CD4-positive, alpha-beta T cell treated with Interferon alpha-2 for 1 hour (primary cell): Measurements from ENCODE around the gene TOMM5.
"Not testable (repeated sequence)": the region's sequence is repeated elsewhere in the genome, so short reads cannot be mapped to it uniquely, and the experiment has no call there.

ENCODE experiments used
- DNase-seq, 2 donors: peaks; one replicate each; pipeline ENCODE4 v3.0.0-alpha.2; 2020 to 2022

TOMM5 gene

DNA sequence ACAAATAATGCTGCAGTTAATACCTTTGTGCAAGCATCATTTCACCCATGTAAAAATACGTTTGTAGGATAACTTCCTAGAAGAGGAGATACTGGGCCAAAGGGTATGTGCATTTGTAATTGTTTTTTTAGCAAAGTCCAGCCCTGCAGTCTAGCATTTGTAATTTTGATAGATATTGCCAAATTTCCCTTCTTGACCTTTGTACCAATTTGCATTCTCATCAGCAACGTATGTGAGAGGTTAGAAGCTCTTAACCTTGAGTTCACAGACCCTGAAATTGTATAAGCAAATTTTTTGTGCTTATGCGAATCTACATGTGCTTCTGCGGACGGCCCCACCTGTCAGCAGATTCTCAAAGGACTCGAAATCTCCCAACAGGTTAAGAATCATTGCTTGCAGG is 18.6 kb upstream of the TOMM5 start:
- no peak for DNase-seq

GRCh38 chr9:37609735-37610397 is 17.5 kb upstream of the TOMM5 start:
- no peak for DNase-seq

DNA sequence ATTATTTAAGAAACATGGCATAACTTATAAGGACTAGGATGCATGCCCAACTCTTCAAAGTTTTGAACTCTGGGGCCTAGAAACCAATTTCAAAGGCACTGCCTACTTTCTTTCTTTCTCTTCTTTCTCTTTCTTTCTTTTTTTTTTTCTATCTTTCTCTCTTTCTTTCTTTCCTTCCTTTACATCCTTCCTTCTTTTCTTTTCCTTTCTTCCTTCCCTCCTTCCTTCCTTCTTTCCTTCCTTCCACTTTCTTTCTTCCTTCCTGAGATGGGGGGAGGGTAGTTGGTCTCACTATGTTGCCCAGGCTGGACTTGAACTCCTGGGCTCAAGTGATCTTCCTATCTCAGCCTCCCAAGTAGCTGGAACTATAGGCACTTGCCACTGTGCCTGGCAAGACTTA is 15.9 kb upstream of the TOMM5 start:
- no peak for DNase-seq

- DNase-seq: no peak
Measured at GRCh38 chr9:37604296-37604695, 11.9 kb upstream of the TOMM5 start.

DNA sequence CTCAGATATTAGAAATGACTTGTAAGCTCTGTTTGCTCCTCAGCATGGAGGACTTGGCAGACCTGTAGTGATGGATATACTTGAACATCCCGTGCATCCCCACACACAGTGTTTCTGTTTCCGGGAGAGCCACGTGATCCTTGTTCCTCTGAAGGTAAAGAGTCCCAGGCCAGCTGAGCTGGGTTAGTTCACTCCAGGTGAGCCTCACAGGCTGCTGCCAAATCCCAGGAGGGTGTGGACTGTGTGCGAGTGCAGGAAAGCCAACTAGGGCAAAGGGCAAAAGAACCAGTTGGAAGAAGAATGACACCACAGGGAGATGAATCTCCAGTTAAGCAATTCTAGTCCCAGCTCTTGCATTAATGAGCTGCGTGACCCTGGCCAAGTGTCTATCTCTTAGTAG is 10.4 kb upstream of the TOMM5 start:
- DNase-seq: no peak

DNA sequence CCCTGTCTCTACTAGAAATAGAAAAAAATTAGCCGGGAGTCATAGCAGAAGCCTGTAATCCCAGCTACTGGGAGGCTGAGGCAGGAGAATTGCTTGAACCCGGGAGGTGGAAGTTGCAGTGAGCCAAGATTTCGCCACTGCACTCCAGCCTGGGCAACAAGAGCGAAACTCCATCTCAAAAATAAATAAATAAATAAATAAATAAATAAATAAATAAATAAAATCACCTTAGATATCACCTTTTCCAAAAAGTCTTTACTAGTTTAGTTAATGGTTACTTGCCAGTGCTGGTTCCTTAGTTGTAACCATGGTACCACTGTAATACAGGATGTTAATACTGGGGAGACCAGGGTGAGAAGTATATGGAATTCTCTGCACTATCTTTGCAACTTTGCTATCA is 9.7 kb upstream of the TOMM5 start:
- DNase-seq: not testable (repeated sequence)

- DNase-seq: no peak
Measured at GRCh38 chr9:37596504-37596903, 4.1 kb upstream of the TOMM5 start.

GRCh38 chr9:37593883-37594448 is 1.6 kb upstream of the TOMM5 start:
- DNase-seq: no peak

GRCh38 chr9:37587521-37587920 is 4.9 kb downstream of the TOMM5 start:
- no peak for DNase-seq

- DNase-seq: no peak
Measured at GRCh38 chr9:37583522-37584121, 8.8 kb downstream of the TOMM5 start.

- DNase-seq: peak in 1 of 2 donors; percentile 48
Measured at GRCh38 chr9:37582548-37583157, 9.7 kb downstream of the TOMM5 start.

- peak; percentile 24 to 51 for DNase-seq
Measured at GRCh38 chr9:37575921-37576721, 16.3 kb downstream of the TOMM5 start, which contains the start of gene FBXO10. Gene FBXO10 (minus strand): TSS chr9:37576380. CDS start chr9:37541768, 34,612 bp downstream.

- no peak for DNase-seq
Measured at GRCh38 chr9:37575511-37575914, 16.9 kb downstream of the TOMM5 start.

DNA sequence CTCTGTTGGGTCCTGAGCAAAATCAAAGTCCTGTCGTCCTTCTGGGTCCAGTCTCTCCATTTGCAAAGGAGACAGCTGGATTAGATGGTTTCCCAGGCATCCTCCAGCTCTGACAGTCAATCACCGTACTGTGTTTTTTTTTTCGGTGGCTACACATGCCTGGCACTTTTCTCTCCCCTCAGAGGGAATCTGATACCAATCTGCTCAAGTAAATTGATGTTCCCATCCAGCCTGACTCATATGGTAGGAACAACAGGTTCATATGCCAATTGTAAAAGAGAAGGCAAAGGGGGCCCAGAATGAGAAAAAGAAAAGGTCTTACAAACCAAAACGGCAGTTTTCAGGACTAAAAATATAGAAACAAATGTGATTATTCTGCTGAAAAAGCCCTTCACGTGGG is 17.4 kb downstream of the TOMM5 start:
- no peak for DNase-seq

DNA sequence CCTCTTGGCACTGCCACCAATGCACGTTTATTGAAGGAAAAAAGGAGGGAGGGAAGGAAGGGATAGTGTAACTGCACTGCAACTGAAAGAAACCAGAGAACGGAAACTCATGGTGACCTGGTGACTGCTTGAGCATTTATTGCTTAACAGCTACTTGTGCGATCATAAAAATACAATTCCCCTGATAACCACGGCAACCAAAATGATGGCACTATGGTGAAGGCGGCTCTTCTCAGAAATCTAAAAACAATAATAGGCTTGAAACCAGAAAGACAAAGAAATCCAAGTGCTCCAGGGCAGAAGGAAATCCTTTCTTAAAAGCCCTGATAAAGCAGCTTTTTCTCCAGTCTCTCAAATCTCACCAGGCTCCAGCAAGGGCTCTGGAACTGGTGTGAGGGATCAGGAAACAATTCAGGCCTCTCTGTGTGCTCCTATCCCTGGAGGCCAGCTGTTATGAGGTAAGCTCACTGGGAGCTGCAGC is 18.1 kb downstream of the TOMM5 start:
- no peak for DNase-seq

GRCh38 chr9:37571282-37571681 is 21.1 kb downstream of the TOMM5 start:
- no peak for DNase-seq

- DNase-seq: no peak
Measured at GRCh38 chr9:37566716-37567115, 25.7 kb downstream of the TOMM5 start.

GRCh38 chr9:37565661-37566618 is 26.5 kb downstream of the TOMM5 start:
- peak in 1 of 2 donors; percentile 12 for DNase-seq

GRCh38 chr9:37564916-37565315 is 27.5 kb downstream of the TOMM5 start:
- no peak for DNase-seq

GRCh38 chr9:37563806-37564513 is 28.4 kb downstream of the TOMM5 start:
- no peak for DNase-seq

DNA sequence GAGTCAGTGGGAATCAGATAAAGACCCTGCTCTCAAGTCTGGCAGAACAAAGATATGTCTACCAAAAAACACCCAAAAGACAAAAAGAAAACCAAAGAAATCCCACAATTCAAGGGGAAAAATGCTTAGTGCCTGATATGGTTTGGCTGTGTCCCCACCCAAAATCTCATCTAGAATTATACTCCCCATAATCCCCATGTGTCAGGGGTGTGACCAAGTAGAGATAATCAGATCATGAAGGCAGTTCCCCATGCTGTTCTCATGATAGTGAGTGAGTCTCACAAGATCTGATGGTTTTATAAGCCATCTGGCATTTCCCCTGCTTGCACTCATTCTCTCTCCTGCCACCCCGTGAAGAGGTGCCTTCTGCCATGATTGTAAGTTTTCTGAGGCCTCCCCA is 29.6 kb downstream of the TOMM5 start:
- no peak for DNase-seq
